Epithelial cell of proximal tubule (primary cell): ENCODE results near the gene CFAP58. TPM values are rescaled to one million over a fixed set of nuclear protein-coding genes. Genes with fewer than 3 reads are reported as not detected.

Experiments
- DNase-seq: peaks from one replicate; pipeline ENCODE4 v3.0.0-alpha.2; 2011; ENCODE audit warnings: low read depth
- H3K4me3 ChIP-seq: 2 replicates; pipeline ENCODE4 v1.5.1; 2011; ENCODE audit warnings: low read depth, mild to moderate bottlenecking, low read length
- CTCF ChIP-seq: conservative IDR thresholded peaks from 2 replicates; pipeline ENCODE4 v1.5.1; 2012; ENCODE audit warnings: low read depth, mild to moderate bottlenecking, low read length
- total RNA-seq: library from RNA; depleted of rRNA; stranded (reverse); fragments of >200 nt; gene quantifications from 2 replicates; pipeline ENCODE4 v1.2.3, GENCODE V29; 2015

Gene CFAP58
- total RNA-seq, 1 donor from 2014 or later = 0.23 TPM

DNA sequence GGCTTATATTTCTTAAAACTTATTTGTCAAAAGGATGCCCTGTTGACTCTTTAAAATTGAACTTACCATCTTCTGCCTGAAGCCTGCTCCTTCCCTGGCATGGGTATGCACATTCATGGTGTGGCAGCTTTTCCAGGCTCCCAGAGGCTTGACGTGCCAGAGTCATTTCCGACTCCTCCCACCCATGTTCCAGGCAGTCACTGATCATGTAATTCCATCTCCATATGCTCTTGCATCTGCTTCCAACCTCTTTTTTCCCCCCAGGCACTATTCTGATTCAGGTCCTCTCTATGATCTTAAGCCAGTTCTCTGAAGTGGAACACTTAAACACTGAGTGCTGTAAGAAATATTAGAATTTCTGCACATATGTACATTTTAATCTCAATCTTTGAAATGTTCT, 82.2 kb downstream of the CFAP58 start:
- H3K4me3 ChIP-seq = no peak overlapping the region
- TF ChIP-seq CTCF = no peak
- DNase-seq = no peak

GRCh38 chr10:104437226-104437625, 83.6 kb downstream of the CFAP58 start:
- H3K4me3 ChIP-seq = no peak overlapping the region
- no peak for DNase-seq
- TF ChIP-seq CTCF = no peak

- TF ChIP-seq CTCF = no peak
- DNase-seq = no peak
- H3K4me3 ChIP-seq = no peak overlapping the region
Observed at GRCh38 chr10:104440221-104440620, 86.6 kb downstream of the CFAP58 start.

GRCh38 chr10:104441329-104442000, 87.8 kb downstream of the CFAP58 start:
- peak; percentile 72 for DNase-seq
- TF ChIP-seq CTCF = no peak

DNA sequence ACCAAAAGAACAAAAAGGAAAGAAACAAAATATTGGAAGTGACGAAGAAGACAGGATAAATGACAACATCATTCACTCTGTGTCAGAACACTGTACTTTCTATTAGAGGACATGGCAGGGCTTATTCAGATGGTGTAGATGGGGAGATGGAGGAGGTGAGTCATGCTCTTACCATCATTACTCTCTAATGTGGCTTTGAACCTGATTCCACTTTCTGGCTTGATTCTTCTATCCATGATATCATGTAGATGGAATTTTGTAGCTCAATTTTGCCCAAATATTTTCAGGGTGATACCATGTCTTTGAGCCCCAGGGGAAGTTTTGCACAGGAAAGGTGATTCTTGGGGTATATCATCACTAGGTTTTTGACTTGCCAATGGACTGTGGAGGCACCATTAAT, 91.7 kb downstream of the CFAP58 start:
- DNase-seq = peak; percentile 25
- no peak overlapping the region for H3K4me3 ChIP-seq
- TF ChIP-seq CTCF = no peak

More at GRCh38 chr10:104441329-104442000, 87.8 kb downstream of the CFAP58 start:
- no peak overlapping the region for H3K4me3 ChIP-seq

DNA sequence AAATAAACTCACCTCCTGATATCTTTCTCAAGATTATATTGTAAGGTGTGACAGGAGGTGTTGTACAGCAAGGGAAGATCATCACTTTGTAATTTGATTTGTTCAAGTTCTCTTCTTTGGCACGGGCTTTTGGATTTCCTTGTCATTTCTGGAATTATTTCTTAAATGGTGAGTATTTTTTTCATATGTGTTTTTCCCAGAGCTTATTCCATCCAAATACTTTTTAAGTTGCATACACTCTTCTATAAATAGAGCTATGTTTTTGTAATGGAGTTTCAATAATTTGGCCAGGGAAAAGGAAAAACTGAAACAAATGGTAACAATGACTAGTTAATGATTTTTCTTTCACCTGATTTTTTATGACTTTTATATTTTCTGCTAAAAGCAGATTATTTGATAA, 92.5 kb downstream of the CFAP58 start:
- no peak overlapping the region for H3K4me3 ChIP-seq
- TF ChIP-seq CTCF = no peak
- no peak for DNase-seq

GRCh38 chr10:104447331-104447730, 93.7 kb downstream of the CFAP58 start:
- TF ChIP-seq CTCF = no peak
- no peak overlapping the region for H3K4me3 ChIP-seq
- no peak for DNase-seq
